Testis (tissue), 2 donors: ENCODE measurements around the gene FUT8.

Experiments used
- POLR2A ChIP-seq: fragments of 450-650 bp; IDR thresholded peaks from one replicate; pipeline ENCODE4 v1.6.1; 2017; ENCODE audit warnings: antibody characterized with exemption, mild to moderate bottlenecking, moderate library complexity
- TF ChIP-seq, protein P1 (sequence below), 3 experiments: fragments of 450-650 bp in 2 of 3; fragments of 200-600 bp in 1 of 3; sonication (generic) in 1 of 3; IDR thresholded peaks; one replicate each; pipeline ENCODE4 v1.5.1; 2016 to 2019; ENCODE audit warnings: antibody characterized with exemption in 3 of 3, mild to moderate bottlenecking in 2 of 3, moderate library complexity in 1 of 3

DNA sequence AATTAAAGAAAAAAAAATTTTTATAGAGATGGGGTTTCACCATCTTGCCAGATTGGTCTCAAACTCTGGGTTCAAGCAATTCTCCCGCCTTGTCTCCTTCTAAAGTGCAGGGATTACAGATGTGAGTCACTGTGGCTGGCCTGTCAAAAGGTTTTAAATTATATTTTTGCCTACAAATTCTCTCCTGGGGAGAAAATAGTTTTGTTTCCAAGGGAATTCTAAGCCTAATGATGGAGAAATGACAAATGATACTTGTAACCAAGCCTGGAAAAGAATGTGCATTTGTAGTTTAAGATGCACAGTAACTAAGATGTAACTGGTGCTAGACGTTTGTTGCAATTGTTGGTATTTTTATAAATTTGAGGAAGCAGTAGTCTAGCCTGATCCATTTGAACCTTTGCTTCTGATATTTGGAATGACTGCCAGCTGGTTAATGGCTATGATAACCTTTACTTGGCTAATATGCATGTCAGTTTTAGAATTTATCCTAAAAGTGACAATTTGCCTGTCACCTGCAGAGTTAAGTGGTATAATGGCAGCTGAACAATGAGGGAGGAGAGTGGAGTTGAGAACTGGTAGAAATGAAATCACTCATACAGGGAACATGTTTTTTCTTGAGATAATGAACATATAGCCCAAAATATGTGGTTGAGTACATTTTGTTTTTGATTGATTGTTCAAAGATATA lies 148.0 kb downstream of the FUT8 start:
- TF ChIP-seq, protein P1, sequence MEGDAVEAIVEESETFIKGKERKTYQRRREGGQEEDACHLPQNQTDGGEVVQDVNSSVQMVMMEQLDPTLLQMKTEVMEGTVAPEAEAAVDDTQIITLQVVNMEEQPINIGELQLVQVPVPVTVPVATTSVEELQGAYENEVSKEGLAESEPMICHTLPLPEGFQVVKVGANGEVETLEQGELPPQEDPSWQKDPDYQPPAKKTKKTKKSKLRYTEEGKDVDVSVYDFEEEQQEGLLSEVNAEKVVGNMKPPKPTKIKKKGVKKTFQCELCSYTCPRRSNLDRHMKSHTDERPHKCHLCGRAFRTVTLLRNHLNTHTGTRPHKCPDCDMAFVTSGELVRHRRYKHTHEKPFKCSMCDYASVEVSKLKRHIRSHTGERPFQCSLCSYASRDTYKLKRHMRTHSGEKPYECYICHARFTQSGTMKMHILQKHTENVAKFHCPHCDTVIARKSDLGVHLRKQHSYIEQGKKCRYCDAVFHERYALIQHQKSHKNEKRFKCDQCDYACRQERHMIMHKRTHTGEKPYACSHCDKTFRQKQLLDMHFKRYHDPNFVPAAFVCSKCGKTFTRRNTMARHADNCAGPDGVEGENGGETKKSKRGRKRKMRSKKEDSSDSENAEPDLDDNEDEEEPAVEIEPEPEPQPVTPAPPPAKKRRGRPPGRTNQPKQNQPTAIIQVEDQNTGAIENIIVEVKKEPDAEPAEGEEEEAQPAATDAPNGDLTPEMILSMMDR (IDR thresholded peaks at IDR 0.05): no peak
- no peak for TF ChIP-seq POLR2A
